B cell (primary cell): ENCODE measurements around the gene DBP. TPM values are rescaled to one million over a fixed set of nuclear protein-coding genes. Genes with fewer than 3 reads are reported as not detected.

Experiments
- ATAC-seq: fragments of 200-7000 bp; cut with Tn5 transposase; one replicate; pipeline ENCODE4 v1.10.0; 2021; ENCODE audit warnings: low read depth, mild to moderate bottlenecking, moderate number of reproducible peaks, moderate library complexity
- CTCF ChIA-PET: fragments of 350-600 bp; sonication (Branson Sonifier 250); formaldehyde crosslinking; loops from one replicate; lab custom pipeline; 2021; ENCODE audit warnings: antibody characterized with exemption, inconsistent platforms; lab: Charles Lee
- POLR2A ChIA-PET: fragments of 350-600 bp; sonication (Branson Sonifier 250); formaldehyde crosslinking; loops from one replicate; lab custom pipeline; 2021; ENCODE audit warnings: antibody characterized with exemption; lab: Charles Lee
- DNase-seq: peaks from one replicate; pipeline ENCODE4 v3.0.0; 2013
- H2AFZ ChIP-seq: 2 replicates; pipeline ENCODE4 v1.6.1; 2012; ENCODE audit warnings: mild to moderate bottlenecking, low read depth, low read length; ENCODE audit not compliant: insufficient read depth, poor library complexity, severe bottlenecking
- H3K27ac ChIP-seq, 2 donors: 1 replicate in 1 of 2; 2 replicates in 1 of 2; pipeline ENCODE4 v1.5.1; 2012 to 2013; ENCODE audit warnings: low read length in 2 of 2, mild to moderate bottlenecking in 2 of 2, moderate library complexity in 1 of 2
- H3K27me3 ChIP-seq, 4 experiments: fragments of 200-600 bp in 1 of 4; sonication (generic) in 1 of 4; replicated peaks in 1 of 4; 1 replicate in 2 of 4; 2 replicates in 2 of 4; pipeline versions ENCODE4 v1.6.1 to v1.7.0; 2013 to 2016; ENCODE audit warnings: low read length in 3 of 4, mild to moderate bottlenecking in 2 of 4, mixed read lengths in 1 of 4, moderate library complexity in 1 of 4; ENCODE audit not compliant: insufficient read depth in 4 of 4, control insufficient read depth in 3 of 4; ENCODE audit errors: control extremely low read depth in 1 of 4
- H3K36me3 ChIP-seq, 2 experiments: replicated peaks in 1 of 2; 1 replicate in 1 of 2; 2 replicates in 1 of 2; pipeline versions ENCODE4 v1.6.1 to v1.7.1; 2013; ENCODE audit warnings: low read length in 1 of 2; ENCODE audit not compliant: insufficient read depth in 2 of 2, control insufficient read depth in 1 of 2; ENCODE audit errors: control extremely low read depth in 1 of 2, extremely low read depth in 1 of 2
- H3K4me1 ChIP-seq, 2 donors: fragments of 200-600 bp in 1 of 2; sonication (generic) in 1 of 2; 1 replicate in 1 of 2; 2 replicates in 1 of 2; pipeline versions ENCODE4 v1.5.1 to v1.6.1; 2013 to 2017; ENCODE audit warnings: low read length in 2 of 2; ENCODE audit not compliant: control insufficient read depth in 2 of 2, insufficient read depth in 2 of 2
- H3K4me2 ChIP-seq: replicated peaks from 2 replicates; pipeline ENCODE3; 2012; ENCODE audit warnings: mild to moderate bottlenecking, low read depth, low read length; ENCODE audit not compliant: poor library complexity, severe bottlenecking
- H3K4me3 ChIP-seq, 5 experiments: fragments of 200-600 bp in 1 of 5; sonication (generic) in 1 of 5; 1 replicate in 3 of 5; 2 replicates in 2 of 5; pipeline versions ENCODE4 v1.5.1 to v1.7.0; 2011 to 2016; ENCODE audit warnings: low read length in 4 of 5, mild to moderate bottlenecking in 4 of 5, low read depth in 2 of 5, control low read depth in 1 of 5, moderate library complexity in 1 of 5; ENCODE audit not compliant: insufficient read depth in 1 of 5; ENCODE audit errors: control extremely low read depth in 1 of 5, extremely low read depth in 1 of 5
- H3K79me2 ChIP-seq: fragments of 200-600 bp; sonication (generic); one replicate; pipeline ENCODE4 v1.6.0; 2016; ENCODE audit warnings: low read length; ENCODE audit not compliant: control insufficient read depth, insufficient read depth
- H3K9ac ChIP-seq: fragments of 200-600 bp; sonication (generic); 2 replicates; pipeline ENCODE4 v1.6.1; 2017; ENCODE audit warnings: mild to moderate bottlenecking, low read length, moderate library complexity
- H3K9me3 ChIP-seq, 3 donors: one replicate each; pipeline versions ENCODE4 v1.6.1 to v1.7.1; 2013; ENCODE audit warnings: low read length in 2 of 3; ENCODE audit not compliant: control insufficient read depth in 2 of 3, insufficient read depth in 1 of 3; ENCODE audit errors: control extremely low read depth in 1 of 3
- H4K20me1 ChIP-seq: 2 replicates; pipeline ENCODE4 v1.6.0; 2012; ENCODE audit warnings: mild to moderate bottlenecking, low read length; ENCODE audit not compliant: insufficient read depth, control insufficient read depth, poor library complexity, severe bottlenecking
- H3K27ac Mint-ChIP-seq: one replicate; pipeline ENCODE4 v1.8.0; 2021; ENCODE audit warnings: mixed read lengths
- H3K27me3 Mint-ChIP-seq: one replicate; pipeline ENCODE4 v1.8.0; 2021; ENCODE audit warnings: mixed read lengths
- H3K4me1 Mint-ChIP-seq: one replicate; pipeline ENCODE4 v1.8.0; 2021; ENCODE audit warnings: mixed read lengths
- H3K4me3 Mint-ChIP-seq: one replicate; pipeline ENCODE4 v1.8.0; 2021; ENCODE audit warnings: mixed read lengths
- H3K9me3 Mint-ChIP-seq: one replicate; pipeline ENCODE4 v1.8.0; 2022; ENCODE audit warnings: mixed read lengths; ENCODE audit not compliant: insufficient read depth
- CTCF ChIP-seq: fragments of 200-600 bp; IDR thresholded peaks from one replicate; pipeline ENCODE4 v1.8.0; 2022; ENCODE audit warnings: antibody characterized with exemption, mild to moderate bottlenecking
- EZH2 ChIP-seq: IDR thresholded peaks from 2 replicates; pipeline ENCODE4 v1.6.1; 2012; ENCODE audit warnings: borderline replicate concordance, low read depth, mild to moderate bottlenecking, moderate library complexity, low read length; ENCODE audit not compliant: insufficient read depth, poor library complexity, severe bottlenecking
- WGBS: methylation state at CpG from one replicate; pipeline ENCODE4 v1.1.5; 2013; ENCODE audit warnings: missing lambda C conversion rate; ENCODE audit not compliant: insufficient coverage; 5-methylcytosine and 5-hydroxymethylcytosine counted together
- intact Hi-C: fragments of 100-400 bp; cut with micrococcal nuclease; formaldehyde crosslinking; loops from one replicate; pipeline ENCODE4 v1.10.0; 2022
- polyA plus RNA-seq: library from polyadenylated mRNA; depleted of rRNA; stranded (reverse); fragments of >200 nt; gene quantifications from 2 replicates; pipeline ENCODE4 v1.2.3, GENCODE V29; 2012
- total RNA-seq, 2 donors: library from RNA; stranded (reverse); fragments of 120-200 nt in 1 of 2; gene quantifications; 1 replicate in 1 of 2; 2 replicates in 1 of 2; pipeline versions ENCODE4 v1.2.3 to v1.2.4, GENCODE V29; 2013 to 2022

Gene DBP
- total and polyA plus RNA-seq, 2 donors (not counting 1 experiment from before 2014, with no cell fraction given): 23.5 to 33.0 TPM

DNA sequence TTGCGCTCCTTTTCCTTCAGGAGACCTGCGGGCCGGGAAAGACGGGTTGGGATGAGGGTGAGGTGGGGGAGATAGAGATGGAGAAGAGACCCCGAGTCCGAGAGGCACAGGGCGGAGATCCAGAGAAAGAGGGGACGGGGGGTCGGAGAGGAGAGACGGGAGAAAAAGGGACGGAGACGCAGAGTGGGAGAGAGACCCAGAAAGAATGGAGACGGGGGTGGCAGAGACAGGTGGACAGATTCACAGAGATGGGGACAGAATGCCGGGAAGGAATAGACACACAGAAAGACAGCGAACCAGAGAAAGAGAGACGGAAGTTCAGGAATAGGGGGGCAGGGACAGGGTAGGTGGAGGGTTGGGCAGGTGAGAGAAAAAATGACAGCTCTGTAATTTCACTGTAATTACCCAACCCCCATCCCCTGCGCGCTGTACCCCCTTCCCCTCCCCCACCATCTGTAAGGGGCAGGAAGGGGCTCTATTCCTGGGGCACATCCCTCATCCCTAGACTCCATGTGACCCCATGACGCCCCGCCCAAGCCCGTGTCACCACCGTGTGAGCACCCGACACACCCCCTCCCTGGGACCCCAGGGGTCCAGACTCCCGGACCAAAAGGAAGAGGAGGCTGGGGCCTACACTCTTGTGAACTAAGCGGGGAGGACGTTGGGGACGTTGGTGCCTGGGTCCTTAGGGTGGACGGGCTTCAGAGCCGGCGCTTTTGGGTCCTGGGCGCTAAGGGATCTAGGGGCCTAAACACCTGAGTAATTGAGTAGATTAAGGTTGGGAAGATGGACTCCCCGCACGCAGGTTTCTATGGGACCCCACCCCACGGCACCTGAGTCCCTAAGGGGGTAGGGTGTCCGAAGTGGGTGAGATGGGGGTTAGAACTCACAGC, 967 bp downstream of the DBP start:
- Mint-ChIP-seq H3K27me3 (no peaks in the 10 kb centered on the region), H3K27ac (peak overlapping the region; percentile 100), H3K9me3 (peaks cover 4% of the 10 kb centered on the region), H3K4me1 (peaks cover 53% of the 10 kb centered on the region), H3K4me3 (peak overlapping the region; percentile 96)
- peaks cover 0 to 26% of the 10 kb centered on the region in 2 experiments for H3K36me3 ChIP-seq
- H3K4me1 ChIP-seq: peaks cover 40 to 41% of the 10 kb centered on the region in 2 donors
- H3K27ac ChIP-seq: peak overlapping the region; percentile 82 to 89
- H3K9me3 ChIP-seq: peaks cover 0 to 5% (median 0%) of the 10 kb centered on the region in 3 donors
- intact Hi-C loops: loop anchor here (2.0 to 10.0 kb wide), 7 partner anchors 161 to 1364 kb away; partner anchors contain the start of genes C19orf73, EMP3, FLT3LG and INAFM1
- no peaks in the 10 kb centered on the region for H3K27me3 ChIP-seq
- peaks cover 38% of the 10 kb centered on the region for H3K79me2 ChIP-seq
- TF ChIP-seq CTCF (no peak), EZH2 (no peak)
- DNase-seq (no peak), ATAC-seq (no peak)
- POLR2A ChIA-PET: interaction anchor here (0.6 to 3.4 kb wide), 5 partner anchors 10 to 17 kb away, joined by 7 to 23 read pairs (median 14); partner anchors contain the start of genes CA11, RPL18 and SPHK2
- H3K4me2 ChIP-seq: peak overlapping the region; percentile 99
- peak overlapping the region; percentile 82 for H3K9ac ChIP-seq
- peaks cover 47% of the 10 kb centered on the region for H4K20me1 ChIP-seq
- peak overlapping the region; percentile 74 to 98 (median 88) for H3K4me3 ChIP-seq
- WGBS: 0% methylated on average over 27 of the region's 35 CpGs
- CTCF ChIA-PET: interaction anchor here (2.7 kb wide), 1 partner anchor 10 kb away, joined by 12 read pairs; the partner anchor contains the start of gene CA11
- H2AFZ ChIP-seq: peak overlapping the region; percentile 52
